NCI-H82 (cell line): Measurements from ENCODE around the gene THAP10.
A peak's percentile ranks its signal among the peaks of the same experiment; 100 is the strongest.

Experiments
- DNase-seq: peaks from one replicate; lab custom pipeline; 2025; lab: John Stamatoyannopoulos, UW

THAP10 gene

GRCh38 chr15:70853973-70854665 is 38.1 kb downstream of the THAP10 start, which contains the start of gene LARP6:
Gene LARP6, minus strand, starts transcription at chr15:70854157. Its CDS starts 69 bp downstream, at chr15:70854088.
- DNase-seq: peak; percentile 72

GRCh38 chr15:70853318-70853972 is 38.8 kb downstream of the THAP10 start:
- DNase-seq: peak; percentile 29

DNA sequence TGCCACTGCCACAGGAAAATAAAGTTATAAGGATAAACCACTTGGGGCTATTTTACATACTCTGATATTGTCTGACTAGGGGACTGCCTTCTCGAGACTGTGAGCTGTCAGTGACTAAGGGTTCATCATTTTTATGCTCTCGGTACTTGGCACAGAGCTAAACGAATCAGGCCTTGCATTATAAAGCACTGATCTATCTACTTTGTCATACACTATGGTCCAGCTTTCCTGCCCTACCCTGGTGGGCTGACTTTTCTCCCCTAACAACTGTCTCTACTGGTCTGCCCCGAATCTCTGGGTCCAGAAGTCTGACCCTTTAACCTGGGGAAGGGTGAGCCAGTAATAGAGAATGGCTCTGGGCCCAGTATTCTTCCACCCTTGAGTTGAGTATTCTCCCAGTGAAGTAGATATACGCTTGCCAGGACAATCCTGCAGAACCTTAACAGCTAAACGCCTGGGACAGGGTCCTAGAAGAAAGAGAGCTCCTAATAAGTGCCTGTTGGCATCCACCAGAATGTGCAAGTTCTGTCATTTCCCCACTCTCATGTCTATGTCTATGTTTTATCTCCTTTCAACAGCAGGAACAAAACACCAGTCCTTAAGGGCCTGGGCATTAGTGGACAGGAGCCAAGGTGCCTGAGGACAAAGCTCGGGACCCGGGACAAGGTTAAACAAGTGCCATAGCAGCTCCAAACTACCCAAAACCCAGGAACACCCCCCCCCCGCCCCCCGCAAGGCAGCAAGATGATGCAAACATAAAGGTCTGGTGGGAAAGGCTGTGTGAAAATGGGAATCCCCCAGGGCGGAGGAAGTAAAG is 39.5 kb downstream of the THAP10 start:
- no peak for DNase-seq

GRCh38 chr15:70851889-70852288 is 40.3 kb downstream of the THAP10 start:
- DNase-seq: no peak

DNA sequence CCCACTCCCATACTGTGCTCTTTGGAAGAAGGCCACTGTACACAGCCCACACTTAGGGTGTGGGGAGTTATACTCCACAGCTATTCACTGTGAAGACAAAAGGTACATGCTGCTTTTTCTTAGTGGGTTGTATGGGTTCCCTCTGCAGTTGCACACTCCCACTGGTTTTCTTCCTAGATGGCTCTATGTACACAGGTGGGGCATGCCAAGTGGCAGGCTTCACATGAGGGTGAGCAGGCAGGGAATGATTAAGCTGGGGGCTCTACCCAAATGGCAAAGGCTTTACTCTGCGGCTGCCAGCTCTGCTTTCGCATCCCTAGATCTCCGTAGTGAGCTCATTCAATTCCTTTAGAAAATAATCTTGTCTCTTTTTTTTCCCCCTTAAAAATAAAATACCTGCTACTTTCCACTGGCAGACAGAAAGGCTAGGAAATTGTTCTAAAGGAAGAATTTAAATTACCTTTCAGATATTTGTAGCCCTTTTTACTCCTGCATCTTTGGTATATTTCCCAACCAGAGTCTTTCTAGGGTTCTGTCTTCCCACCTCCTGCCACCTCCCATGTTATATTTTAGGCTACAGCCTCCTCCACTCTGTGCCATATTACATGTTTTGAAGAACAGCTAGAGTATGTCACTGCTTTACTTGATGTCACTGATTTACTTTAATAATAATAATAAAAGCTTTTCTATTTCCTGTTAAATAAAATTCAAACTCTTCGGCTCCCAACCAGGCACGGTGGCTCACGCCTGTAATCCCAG is 46.5 kb downstream of the THAP10 start:
- no peak for DNase-seq

GRCh38 chr15:70837476-70837875 is 54.8 kb downstream of the THAP10 start:
- DNase-seq: no peak

DNA sequence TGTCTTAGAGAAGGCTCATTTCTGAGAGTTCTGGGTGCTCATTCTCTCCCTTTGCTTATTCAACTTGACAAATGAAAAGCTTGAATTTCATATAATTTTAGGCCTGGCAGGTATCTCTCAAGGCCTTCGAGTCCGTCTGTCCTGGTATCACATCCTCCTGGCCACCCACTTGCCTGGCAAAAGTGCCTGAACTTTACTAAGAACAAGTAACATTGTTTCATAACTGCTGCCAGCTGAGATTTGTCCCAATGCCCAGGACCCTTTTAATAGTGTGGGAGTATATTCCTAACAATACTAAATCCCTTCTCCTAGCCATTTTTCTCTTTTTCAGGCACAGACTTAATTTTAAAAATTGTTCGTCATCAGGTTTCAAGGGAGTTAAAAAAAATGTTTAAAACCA is 56.4 kb downstream of the THAP10 start:
- DNase-seq: no peak

GRCh38 chr15:70835415-70835814 is 56.8 kb downstream of the THAP10 start:
- DNase-seq: no peak

GRCh38 chr15:70834999-70835398 is 57.2 kb downstream of the THAP10 start:
- no peak for DNase-seq

GRCh38 chr15:70833861-70834765 is 58.1 kb downstream of the THAP10 start:
- DNase-seq: no peak

DNA sequence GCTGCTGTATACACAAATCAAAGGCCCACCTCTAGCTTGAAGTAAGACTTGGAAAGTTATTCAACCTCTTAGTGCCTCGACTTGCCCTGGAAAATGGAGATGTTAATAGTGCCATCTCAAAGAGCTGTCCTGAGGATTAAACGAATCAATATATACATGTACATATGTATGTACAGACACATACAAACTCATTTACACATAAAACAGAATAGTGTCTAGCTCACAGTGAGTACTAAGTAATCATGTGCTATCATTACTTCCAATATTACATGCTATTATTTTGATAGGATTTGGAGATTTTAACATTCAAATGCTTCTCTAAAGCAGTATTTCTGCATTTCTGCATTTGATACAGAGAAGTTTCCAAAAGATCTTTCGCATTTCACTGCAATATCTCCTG is 58.8 kb downstream of the THAP10 start:
- no peak for DNase-seq

- no peak for DNase-seq
Measured at GRCh38 chr15:70832176-70832575, 60.1 kb downstream of the THAP10 start.
